T-helper 1 cell (primary cell): ENCODE results near the gene SECISBP2.

Experiments
- DNase-seq, 5 donors: peaks; one replicate each; pipeline ENCODE4 v3.0.0-alpha.2; 2012 to 2020

SECISBP2 gene

GRCh38 chr9:89383721-89384300 is 65.5 kb downstream of the SECISBP2 start:
- no peak for DNase-seq

DNA sequence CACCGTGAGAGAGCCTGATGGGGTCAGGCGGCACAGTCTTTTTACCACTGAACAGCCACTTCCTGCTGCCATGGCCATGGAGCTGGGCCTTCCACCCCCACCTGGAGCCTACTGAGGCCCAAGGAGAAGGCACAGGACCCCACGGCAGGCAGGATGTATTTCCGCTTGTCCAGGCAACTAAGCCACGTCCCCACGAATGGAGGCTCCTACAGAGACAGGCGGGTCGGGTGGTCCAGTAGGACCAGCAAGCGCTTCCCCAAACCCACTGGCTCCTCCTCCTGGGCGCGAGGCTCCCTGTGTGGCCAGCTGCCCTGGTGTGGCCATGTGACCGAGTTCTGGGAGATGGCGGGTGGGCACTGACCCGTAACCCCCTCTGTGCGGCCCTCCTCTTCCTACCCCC is 66.5 kb downstream of the SECISBP2 start:
- DNase-seq: no peak

- DNase-seq: no peak
Measured at GRCh38 chr9:89386206-89386605, 67.9 kb downstream of the SECISBP2 start.

GRCh38 chr9:89386797-89387196 is 68.5 kb downstream of the SECISBP2 start:
- no peak for DNase-seq

GRCh38 chr9:89387197-89387849 is 69.0 kb downstream of the SECISBP2 start:
- DNase-seq: no peak

DNA sequence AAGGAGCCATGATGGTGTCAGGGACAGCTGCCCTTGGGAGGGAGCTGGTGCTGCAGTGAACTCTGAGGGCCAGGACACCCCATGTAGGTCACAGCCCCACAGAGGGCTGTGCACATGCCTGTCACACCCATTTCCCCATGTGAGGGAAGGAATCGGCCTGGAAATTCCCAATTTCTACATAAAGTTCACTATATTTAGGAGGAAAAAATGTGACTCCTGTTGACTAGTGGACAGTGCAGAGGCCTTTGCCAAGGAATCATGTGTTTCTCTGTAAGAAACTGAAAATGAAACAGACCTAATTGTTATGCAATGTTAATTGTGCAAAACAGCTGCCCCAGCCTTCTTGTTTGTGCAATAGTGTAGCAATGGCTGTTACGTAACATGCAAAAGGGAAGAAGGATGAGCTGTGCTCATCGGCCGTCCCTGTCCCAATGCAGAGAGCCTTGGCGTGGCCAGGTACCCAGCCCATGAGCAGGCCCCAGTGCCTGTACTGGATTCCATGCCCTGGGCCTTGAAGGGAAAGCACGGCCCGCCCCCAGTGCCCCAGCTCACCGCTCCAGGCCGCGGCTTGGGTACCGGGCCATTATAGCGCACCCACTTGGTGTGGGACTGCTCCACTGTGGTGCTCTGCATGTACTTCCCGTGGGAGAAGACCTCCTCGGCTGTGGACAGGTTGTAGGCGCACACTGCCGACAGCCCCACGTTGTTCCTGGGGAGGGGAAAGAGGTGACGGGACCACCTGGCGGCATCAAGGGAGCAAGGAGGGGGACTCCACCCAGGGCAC is 70.0 kb downstream of the SECISBP2 start:
- DNase-seq: no peak

- DNase-seq: no peak
Measured at GRCh38 chr9:89388868-89389177, 70.5 kb downstream of the SECISBP2 start.

- no peak for DNase-seq
Measured at GRCh38 chr9:89390068-89390555, 71.8 kb downstream of the SECISBP2 start.

- DNase-seq: no peak
Measured at GRCh38 chr9:89390578-89391116, 72.3 kb downstream of the SECISBP2 start.

DNA sequence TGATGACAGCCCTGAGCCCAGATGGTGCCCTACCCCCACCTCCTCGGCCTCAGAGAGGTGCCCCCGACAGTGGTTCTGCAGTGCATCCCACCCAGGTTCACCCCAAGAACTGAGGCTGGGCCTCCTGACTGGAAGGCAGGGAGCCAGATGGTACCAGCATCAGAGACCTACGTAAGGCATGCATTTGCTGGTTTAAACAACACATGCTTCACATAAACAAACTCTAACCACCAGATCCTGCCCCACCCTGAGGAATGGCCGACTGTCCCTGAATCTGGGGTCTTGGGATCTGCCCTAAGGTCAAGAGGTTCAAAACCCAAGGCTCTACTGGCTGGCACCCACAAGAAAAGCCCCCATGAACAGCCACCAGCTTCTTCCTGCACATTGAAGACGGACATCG is 73.3 kb downstream of the SECISBP2 start:
- DNase-seq: no peak

GRCh38 chr9:89394412-89394811 is 76.1 kb downstream of the SECISBP2 start:
- no peak for DNase-seq

DNA sequence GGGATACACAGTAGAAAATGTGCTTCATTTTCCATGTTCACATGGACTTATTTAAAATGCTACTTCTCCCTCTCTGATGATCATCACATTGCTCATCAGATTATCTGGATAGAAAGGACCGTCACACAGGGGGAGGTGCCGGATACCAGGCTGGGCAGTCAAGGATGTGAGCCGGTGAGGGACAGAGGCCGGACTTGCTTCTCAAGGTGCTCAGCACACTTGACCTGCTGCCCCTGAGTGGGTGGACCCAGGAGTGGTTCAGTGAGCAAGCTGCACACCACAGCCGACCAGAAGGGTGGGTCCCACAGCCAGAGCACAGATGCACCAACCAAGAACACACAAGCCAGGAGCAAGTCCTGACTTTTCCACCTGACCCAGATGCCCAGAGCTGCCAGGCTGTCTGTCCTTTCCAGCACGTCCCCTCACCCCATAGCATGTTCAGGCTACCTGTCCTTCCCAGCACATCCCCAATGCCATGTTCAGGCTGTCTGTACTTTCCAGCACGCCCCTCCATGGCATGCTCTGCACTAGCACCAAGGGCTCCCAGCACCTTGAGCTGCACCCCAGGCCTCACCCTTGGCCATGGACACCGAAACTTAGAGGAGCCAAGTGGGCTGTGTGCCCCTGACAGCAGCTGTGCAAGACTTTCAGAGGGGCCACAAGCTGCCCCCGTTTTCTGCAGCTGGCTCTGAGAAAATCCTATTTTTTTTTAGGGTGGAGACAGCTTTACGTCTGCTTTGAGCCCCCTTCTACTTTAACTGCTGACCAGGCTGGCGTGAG is 77.8 kb downstream of the SECISBP2 start:
- no peak for DNase-seq

DNA sequence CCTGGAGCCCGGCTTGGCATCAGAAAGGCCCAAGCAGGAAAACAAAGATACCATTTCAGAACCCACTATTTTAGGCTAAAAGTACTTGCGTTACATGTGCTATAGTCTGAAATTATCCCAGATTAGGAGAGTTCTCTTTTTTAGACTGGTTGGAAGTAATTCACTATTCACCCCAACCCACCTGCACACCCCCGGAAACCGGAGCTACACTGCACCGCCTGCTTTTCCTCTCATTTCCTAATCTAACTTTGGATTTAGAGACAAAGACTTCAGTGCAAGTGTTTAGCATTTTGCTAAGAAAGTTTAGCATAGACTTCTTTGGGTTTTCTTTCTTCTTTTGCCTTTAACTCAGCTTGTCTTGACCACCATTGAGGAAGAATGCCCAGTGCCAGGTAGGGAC is 79.2 kb downstream of the SECISBP2 start:
- DNase-seq: no peak

GRCh38 chr9:89398621-89399020 is 80.3 kb downstream of the SECISBP2 start:
- DNase-seq: no peak

DNA sequence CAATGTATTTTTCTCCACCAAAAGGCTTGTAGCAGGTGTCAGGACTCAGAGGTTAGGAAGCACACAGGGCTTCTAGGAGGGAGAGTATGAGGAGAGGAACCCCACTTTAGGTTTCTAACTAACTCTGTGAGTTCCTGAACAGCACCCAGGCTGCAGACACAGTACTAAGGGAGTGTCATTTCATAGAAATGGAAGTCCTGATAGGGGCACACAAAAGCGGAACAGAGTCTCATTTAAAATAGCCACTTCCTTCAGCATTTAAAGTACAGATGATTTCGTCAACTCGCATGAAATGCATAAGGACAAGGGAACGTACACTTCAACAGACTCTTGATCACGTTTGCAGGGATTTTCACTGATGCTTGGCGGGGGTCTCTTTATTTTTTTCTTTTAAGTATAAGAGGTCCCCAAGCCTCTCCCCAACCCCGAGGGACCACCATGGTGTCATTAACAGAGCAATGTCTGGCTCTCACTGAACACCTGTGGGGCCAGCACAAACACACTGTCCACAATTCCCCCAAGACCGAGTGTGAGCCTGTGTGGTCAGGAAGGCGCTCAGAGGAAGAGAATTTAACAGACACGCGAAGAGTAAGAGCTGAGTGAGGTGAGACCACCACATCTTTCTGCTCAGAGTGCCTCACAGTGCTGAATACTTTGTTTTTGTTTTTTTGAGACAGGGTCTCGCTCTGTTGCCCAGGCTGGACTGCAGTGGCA is 82.3 kb downstream of the SECISBP2 start:
- DNase-seq: no peak

DNA sequence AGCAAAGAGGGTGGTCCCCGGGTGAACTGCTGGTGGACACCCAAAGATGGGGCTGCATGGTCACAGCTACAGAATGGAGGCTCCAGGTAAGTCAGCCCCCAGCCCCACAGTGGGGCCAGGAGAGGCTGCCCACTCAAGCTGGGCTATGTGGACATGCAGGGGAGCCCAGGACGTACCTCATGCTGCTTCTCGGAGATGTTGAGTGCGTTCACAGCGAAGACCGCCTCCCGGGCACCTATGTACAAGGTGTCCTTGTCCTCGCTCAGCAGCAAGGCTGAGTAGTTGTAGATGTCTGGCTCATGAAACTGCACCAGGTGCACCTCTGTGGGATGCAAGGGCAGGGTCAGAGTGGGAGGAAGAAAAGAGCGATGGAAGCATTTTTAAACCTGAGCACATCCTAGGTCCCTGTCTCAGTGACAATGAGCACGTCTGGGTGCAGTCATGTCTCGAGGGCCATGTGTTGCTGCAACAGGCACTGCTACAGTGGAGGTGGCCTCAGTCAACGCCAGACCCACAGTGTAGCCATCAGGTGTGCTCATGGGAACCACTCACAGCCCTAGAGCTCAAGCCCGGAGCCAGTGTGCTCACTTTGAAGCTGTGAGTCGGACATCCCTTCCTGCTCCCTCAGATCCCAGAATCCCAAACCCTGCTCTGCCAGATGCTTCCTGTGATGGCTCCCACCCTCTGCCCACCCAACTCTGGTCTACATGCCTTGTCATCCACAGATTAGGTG is 84.6 kb downstream of the SECISBP2 start:
- no peak for DNase-seq

GRCh38 chr9:89404074-89404473 is 85.8 kb downstream of the SECISBP2 start:
- DNase-seq: no peak

DNA sequence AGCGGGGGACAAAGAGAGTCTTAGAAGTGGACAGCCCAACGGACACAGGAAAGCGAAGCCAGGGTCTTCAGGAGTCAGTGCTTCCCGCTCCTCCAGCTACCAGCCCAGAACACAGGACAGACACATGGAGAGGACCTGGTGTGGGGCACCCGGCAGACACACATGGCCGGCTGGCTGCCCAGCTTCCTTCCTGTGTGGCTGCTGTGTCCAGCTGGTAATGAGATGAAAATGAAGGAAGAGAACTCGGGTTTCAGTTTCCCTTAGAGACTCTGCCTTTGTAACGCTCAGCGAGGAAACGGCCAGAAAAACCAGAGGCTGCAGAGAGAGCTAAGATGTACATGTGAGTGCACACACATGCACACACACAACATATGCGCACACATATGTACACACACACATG is 87.5 kb downstream of the SECISBP2 start:
- DNase-seq: no peak

- no peak for DNase-seq
Measured at GRCh38 chr9:89407070-89407469, 88.8 kb downstream of the SECISBP2 start.

GRCh38 chr9:89408628-89409101 is 90.4 kb downstream of the SECISBP2 start:
- DNase-seq: peak; percentile 40 to 89 (median 61)
